Renal cortex interstitium (tissue), 11 donors: Measurements from ENCODE around the gene SMARCC2. TPM values are rescaled to one million over a fixed set of nuclear protein-coding genes. Genes with fewer than 3 reads are reported as not detected.
"Not testable (repeated sequence)": the region's sequence is repeated elsewhere in the genome, so short reads cannot be mapped to it uniquely, and the experiment has no call there.

ENCODE experiments used
- DNase-seq, 11 donors: peaks; one replicate each; pipeline ENCODE4 v3.0.0-alpha.2; 2013; ENCODE audit warnings: low read depth in 9 of 11, low spot score in 4 of 11; ENCODE audit errors: extremely low read depth in 1 of 11
- polyA plus RNA-seq, 3 donors: library from polyadenylated mRNA; unstranded; fragments of 120-200 nt; gene quantifications; one replicate each; pipeline ENCODE4 v1.2.1, GENCODE V29; 2013; ENCODE audit not compliant: insufficient read length in 3 of 3

Gene SMARCC2
- polyA plus RNA-seq, 3 donors, result 130 to 141 (median 134) TPM

GRCh38 chr12:56158029-56158925, 31.0 kb downstream of the SMARCC2 start, which contains the start of gene MYL6:
Gene MYL6 (plus strand): TSS chr12:56158359. CDS start chr12:56158402, 43 bp downstream.
- DNase-seq, result peak; percentile 93 to 99 (median 97)

GRCh38 chr12:56157201-56158028, 31.9 kb downstream of the SMARCC2 start:
- peak; percentile 73 to 91 (median 83) for DNase-seq

- DNase-seq, result not testable (repeated sequence)
These were observed 32.7 kb downstream of the SMARCC2 start for GRCh38 chr12:56156464-56157200.

GRCh38 chr12:56155256-56155845, 33.9 kb downstream of the SMARCC2 start:
- DNase-seq, result no peak

- DNase-seq, result no peak
These were observed 34.5 kb downstream of the SMARCC2 start for GRCh38 chr12:56154818-56155217.

- no peak for DNase-seq
These were observed 35.0 kb downstream of the SMARCC2 start for GRCh38 chr12:56154246-56154771.

- DNase-seq, result no peak
These were observed 35.6 kb downstream of the SMARCC2 start for GRCh38 chr12:56153678-56154065.

GRCh38 chr12:56152756-56153677, 36.3 kb downstream of the SMARCC2 start:
- no peak for DNase-seq

GRCh38 chr12:56152132-56152755, 37.0 kb downstream of the SMARCC2 start, which contains the start of gene MYL6B:
Gene MYL6B (plus strand): TSS chr12:56152587. CDS start chr12:56153919, 1,332 bp downstream.
- peak; percentile 73 to 91 (median 86) for DNase-seq

GRCh38 chr12:56151672-56152131, 37.6 kb downstream of the SMARCC2 start:
- DNase-seq, result peak in 1 of 11 donors; percentile 43

GRCh38 chr12:56150563-56150962, 38.7 kb downstream of the SMARCC2 start:
- no peak for DNase-seq

GRCh38 chr12:56146492-56147460, 42.5 kb downstream of the SMARCC2 start:
- DNase-seq, result peak in 1 of 11 donors; percentile 46

GRCh38 chr12:56145217-56145616, 44.1 kb downstream of the SMARCC2 start:
- no peak for DNase-seq

GRCh38 chr12:56143870-56144269, 45.4 kb downstream of the SMARCC2 start:
- DNase-seq, result no peak

GRCh38 chr12:56143217-56143616, 46.1 kb downstream of the SMARCC2 start:
- no peak for DNase-seq
